IMR-90 (cell line): ENCODE measurements around the gene TFIP11. TPM values are rescaled to one million over a fixed set of nuclear protein-coding genes. Genes with fewer than 3 reads are reported as not detected.

Experiments
- ATAC-seq: fragments of 200-7000 bp; cut with Tn5 transposase; 2 replicates; pipeline ENCODE4 v1.9.1; 2020; ENCODE audit warnings: low read depth, mild to moderate bottlenecking, moderate library complexity
- BruUV-seq: library from RNA; stranded (reverse); fragments of 400-500 nt; replicated peaks from 2 replicates; lab custom pipeline; 2021; lab: Mats Ljungman, UMichigan
- CTCF ChIA-PET: fragments of 300-600 bp; formaldehyde crosslinking; extraction: SDS; loops from one replicate; lab custom pipeline; 2021; ENCODE audit warnings: antibody characterized with exemption; lab: Yijun Ruan, JAX
- POLR2A ChIA-PET: fragments of 300-600 bp; sonication (Branson Sonifier 250); formaldehyde crosslinking; loops from one replicate; lab custom pipeline; 2022; ENCODE audit warnings: antibody characterized with exemption; ENCODE audit not compliant: unreplicated experiment; lab: Charles Lee
- DNase-seq: peaks from one replicate; pipeline ENCODE4 v3.0.0; 2013
- H2AFZ ChIP-seq: replicated peaks from 2 replicates; pipeline ENCODE3; 2013; ENCODE audit warnings: low read length, mild to moderate bottlenecking; ENCODE audit not compliant: poor library complexity
- H2AK5ac ChIP-seq: 2 replicates; pipeline ENCODE4 v1.6.1; 2013; ENCODE audit warnings: low read depth, low read length, inconsistent platforms
- H2AK9ac ChIP-seq: replicated peaks from 2 replicates; pipeline ENCODE3; 2013; ENCODE audit warnings: mild to moderate bottlenecking, low read depth, low read length, moderate library complexity; ENCODE audit not compliant: poor library complexity
- H2BK120ac ChIP-seq: 2 replicates; pipeline ENCODE4 v1.6.1; 2013; ENCODE audit warnings: low read depth, low read length, inconsistent platforms
- H2BK15ac ChIP-seq: 3 replicates; pipeline ENCODE4 v1.6.1; 2013; ENCODE audit warnings: low read depth, low read length, inconsistent platforms
- H2BK20ac ChIP-seq: 2 replicates; pipeline ENCODE4 v1.6.1; 2013; ENCODE audit warnings: low read depth, mild to moderate bottlenecking, inconsistent platforms, low read length, moderate library complexity
- H2BK5ac ChIP-seq: 2 replicates; pipeline ENCODE4 v1.6.1; 2013; ENCODE audit warnings: mild to moderate bottlenecking, low read depth, low read length, inconsistent platforms; ENCODE audit not compliant: poor library complexity, severe bottlenecking
- H3K14ac ChIP-seq: replicated peaks from 2 replicates; pipeline ENCODE4 v1.6.1; 2013; ENCODE audit warnings: low read depth, low read length, inconsistent platforms
- H3K18ac ChIP-seq: 2 replicates; pipeline ENCODE4 v1.6.1; 2013; ENCODE audit warnings: low read depth, low read length, control low read depth
- H3K23ac ChIP-seq: 2 replicates; pipeline ENCODE4 v1.6.1; 2013; ENCODE audit warnings: low read depth, low read length, inconsistent platforms
- H3K27ac ChIP-seq: 2 replicates; pipeline ENCODE4 v1.5.1; 2013; ENCODE audit warnings: mild to moderate bottlenecking, control low read depth, low read length; ENCODE audit not compliant: insufficient read depth
- H3K27me3 ChIP-seq: 2 replicates; pipeline ENCODE4 v1.6.1; 2013; ENCODE audit warnings: low read length; ENCODE audit not compliant: control insufficient read depth, insufficient read depth
- H3K36me3 ChIP-seq: 2 replicates; pipeline ENCODE4 v1.6.1; 2013; ENCODE audit warnings: low read length, mixed read lengths; ENCODE audit not compliant: control insufficient read depth, insufficient read depth
- H3K4ac ChIP-seq: 2 replicates; pipeline ENCODE4 v1.6.1; 2013; ENCODE audit warnings: low read depth, low read length, inconsistent platforms
- H3K4me1 ChIP-seq: 2 replicates; pipeline ENCODE4 v1.6.1; 2013; ENCODE audit warnings: low read length, mixed read lengths; ENCODE audit not compliant: control insufficient read depth, insufficient read depth
- H3K4me2 ChIP-seq: 2 replicates; pipeline ENCODE4 v1.6.1; 2013; ENCODE audit warnings: low read depth, mild to moderate bottlenecking, control low read depth, low read length, moderate library complexity
- H3K4me3 ChIP-seq: 2 replicates; pipeline ENCODE4 v1.5.1; 2013; ENCODE audit warnings: low read depth, mild to moderate bottlenecking, control low read depth, low read length, moderate library complexity; ENCODE audit not compliant: insufficient read depth
- H3K56ac ChIP-seq: 2 replicates; pipeline ENCODE4 v1.6.1; 2013; ENCODE audit warnings: low read length, inconsistent platforms; ENCODE audit not compliant: insufficient read depth; ENCODE audit errors: extremely low read depth
- H3K79me1 ChIP-seq, 2 experiments: 2 replicates each; pipeline ENCODE4 v1.6.1; 2013; ENCODE audit warnings: low read length in 2 of 2, inconsistent platforms in 1 of 2, low read depth in 1 of 2
- H3K9ac ChIP-seq: 2 replicates; pipeline ENCODE4 v1.6.1; 2013; ENCODE audit warnings: low read depth, low read length, control low read depth
- H3K9me1 ChIP-seq: 2 replicates; pipeline ENCODE4 v1.6.1; 2013; ENCODE audit warnings: low read length, inconsistent platforms; ENCODE audit not compliant: insufficient read depth
- H3K9me3 ChIP-seq: 2 replicates; pipeline ENCODE4 v1.6.1; 2013; ENCODE audit warnings: low read length; ENCODE audit not compliant: control insufficient read depth, insufficient read depth
- H4K20me1 ChIP-seq: 2 replicates; pipeline ENCODE4 v1.6.1; 2013; ENCODE audit warnings: low read length, inconsistent platforms; ENCODE audit not compliant: insufficient read depth
- H4K5ac ChIP-seq: 2 replicates; pipeline ENCODE4 v1.6.1; 2013; ENCODE audit warnings: mild to moderate bottlenecking, low read depth, low read length, control low read depth
- H4K8ac ChIP-seq, 2 experiments: 2 replicates each; pipeline ENCODE4 v1.6.1; 2013; ENCODE audit warnings: low read depth in 2 of 2, low read length in 2 of 2, control low read depth in 1 of 2, inconsistent platforms in 1 of 2
- H4K91ac ChIP-seq: 2 replicates; pipeline ENCODE4 v1.6.1; 2013; ENCODE audit warnings: low read depth, low read length, inconsistent platforms; ENCODE audit not compliant: insufficient read depth
- CEBPB ChIP-seq: IDR thresholded peaks from 2 replicates; pipeline ENCODE4 v1.6.1; 2012; ENCODE audit warnings: low read depth, low read length, improper control_type of control experiment
- ELK1 ChIP-seq: fragments of 150-350 bp; IDR thresholded peaks from 2 replicates; pipeline ENCODE4 v1.6.1; 2016; ENCODE audit warnings: low read depth, mild to moderate bottlenecking, low read length, moderate library complexity, borderline replicate concordance
- FOS ChIP-seq: fragments of 150-350 bp; IDR thresholded peaks from 2 replicates; pipeline ENCODE4 v1.6.1; 2016; ENCODE audit warnings: low read depth, low read length
- MAFK ChIP-seq: IDR thresholded peaks from 2 replicates; pipeline ENCODE4 v1.6.1; 2012; ENCODE audit warnings: low read depth, low read length, improper control_type of control experiment
- MAZ ChIP-seq: IDR thresholded peaks from 2 replicates; pipeline ENCODE4 v1.6.1; 2012; ENCODE audit warnings: low read depth, mild to moderate bottlenecking, low read length, improper control_type of control experiment, moderate library complexity, borderline replicate concordance
- MXI1 ChIP-seq: IDR thresholded peaks from 2 replicates; pipeline ENCODE4 v1.6.1; 2012; ENCODE audit warnings: low read depth, mild to moderate bottlenecking, low read length, moderate library complexity, borderline replicate concordance
- NFE2L2 ChIP-seq: fragments of 150-350 bp; IDR thresholded peaks from 2 replicates; pipeline ENCODE4 v1.6.1; 2016; ENCODE audit warnings: low read depth, mild to moderate bottlenecking, low read length
- POLR2A ChIP-seq: IDR thresholded peaks from 2 replicates; pipeline ENCODE4 v1.6.1; 2012; ENCODE audit warnings: mild to moderate bottlenecking, low read depth, low read length
- RCOR1 ChIP-seq: IDR thresholded peaks from 2 replicates; pipeline ENCODE4 v1.6.1; 2012; ENCODE audit warnings: mild to moderate bottlenecking, low read length, improper control_type of control experiment; ENCODE audit not compliant: insufficient replicate concordance
- SMC3 ChIP-seq: fragments of 150-350 bp; IDR thresholded peaks from 2 replicates; pipeline ENCODE4 v1.6.1; 2016; ENCODE audit warnings: low read depth, mild to moderate bottlenecking, antibody characterized with exemption, low read length, moderate library complexity
- USF2 ChIP-seq: fragments of 150-350 bp; IDR thresholded peaks from 2 replicates; pipeline ENCODE4 v1.6.1; 2017; ENCODE audit warnings: mild to moderate bottlenecking, antibody characterized with exemption, low read length, low read depth
- WGBS, 2 experiments: methylation state at CpG; one replicate each; pipeline versions ENCODE4 v1.1.5 to v1.1.7; 2013; ENCODE audit warnings: missing lambda C conversion rate in 2 of 2; ENCODE audit not compliant: insufficient read length in 1 of 2; ENCODE audit errors: extremely low coverage in 2 of 2; 5-methylcytosine and 5-hydroxymethylcytosine counted together
- dilution Hi-C: fragments of 300-500 bp; cut with HindIII; formaldehyde crosslinking; loops from one replicate; pipeline ENCODE4 v1.14.3; 2018; ENCODE audit warnings: low sequenced_read_pairs; ENCODE audit not compliant: unreplicated experiment
- in situ Hi-C: fragments of 300-500 bp; cut with MboI; formaldehyde crosslinking; loops from 3 replicates; pipeline ENCODE4 v1.14.3; 2019; ENCODE audit warnings: low sequenced_read_pairs, inconsistent platforms, mixed read lengths
- intact Hi-C: fragments of 100-400 bp; cut with micrococcal nuclease; formaldehyde crosslinking; loops from 2 replicates; pipeline ENCODE4 v1.10.0; 2022
- polyA plus RNA-seq, 3 experiments: library from polyadenylated mRNA; depleted of rRNA; stranded (reverse); fragments of >200 nt; gene quantifications; 2 replicates each; pipeline ENCODE4 v1.2.3, GENCODE V29; 2012; ENCODE audit warnings: low replicate concordance in 1 of 3
- total RNA-seq: library from RNA; depleted of rRNA; stranded (reverse); fragments of >200 nt; gene quantifications from 2 replicates; pipeline ENCODE4 v1.2.3, GENCODE V29; 2012

The TFIP11 gene
- total and polyA plus RNA-seq, 2 of the 4 experiments (the other 2 are of a cell fraction), result 22.5 to 43.2 TPM

- POLR2A ChIA-PET, result no interaction called here
- BruUV-seq, result no TSS peak
Measured at GRCh38 chr22:26443901-26444690, 68.2 kb downstream of the TFIP11 start.

More at GRCh38 chr22:26443901-26444690, 68.2 kb downstream of the TFIP11 start:
- TF ChIP-seq MAFK (no peak), MXI1 (no peak), SMC3 (no peak), POLR2A (no peak), USF2 (no peak), CEBPB (no peak), MAZ (no peak), FOS (no peak), RCOR1 (no peak), ELK1 (no peak), NFE2L2 (no peak)
- Histone ChIP-seq H3K14ac (no peak overlapping the region), H3K4me1 (no peaks in the 10 kb centered on the region; the same call in 1 of the 2 replicates), H4K91ac (no peak overlapping the region), H3K4ac (no peak overlapping the region), H4K20me1 (no peaks in the 10 kb centered on the region), H2BK120ac (no peak overlapping the region), H2BK15ac (no peak overlapping the region), H3K18ac (no peak overlapping the region), H3K9ac (no peak overlapping the region), H3K27ac (no peak overlapping the region), H3K4me3 (no peak overlapping the region), H3K27me3 (no peaks in the 10 kb centered on the region), H2AFZ (no peak overlapping the region), H3K4me2 (no peak overlapping the region), H3K56ac (no peak overlapping the region), H3K36me3 (no peaks in the 10 kb centered on the region), H2BK5ac (no peak overlapping the region), H3K79me1 (no peaks in the 10 kb centered on the region), H2BK20ac (no peak overlapping the region), H2AK9ac (no peak overlapping the region), H2AK5ac (no peak overlapping the region), H4K5ac (no peak overlapping the region), H3K23ac (no peak overlapping the region), H3K9me1 (no peaks in the 10 kb centered on the region), H3K9me3 (no peaks in the 10 kb centered on the region), H4K8ac (no peak overlapping the region)
- intact Hi-C loops (no loop called here), in situ Hi-C loops (no loop called here), dilution Hi-C loops (no loop called here)
- ATAC-seq (no peak), DNase-seq (no peak)
- WGBS, 2 experiments, result 76% methylated on average over 6 of the region's 16 CpGs; no CpG with 5 or more reads in 1 of the 2 experiments
- CTCF ChIA-PET, result no interaction called here
